ENCODE data around the gene RIMBP2. TPM values are rescaled to one million over a fixed set of nuclear protein-coding genes. Genes with fewer than 3 reads are reported as not detected.

The RIMBP2 gene
- total RNA-seq, 3 donors from 2014 or later, result 2.3 to 5.9 (median 5.4) TPM

GRCh38 chr12:130398100-130398848 lies 317.8 kb downstream of the RIMBP2 start:
- no peaks in the 10 kb centered on the region for H3K36me3 ChIP-seq (ENCODE audit: low read depth)
- no peaks in the 10 kb centered on the region for H3K9me3 ChIP-seq
- H3K4me3 ChIP-seq, result no peak overlapping the region
- H3K4me1 ChIP-seq (ENCODE audit: low read depth), result no peaks in the 10 kb centered on the region
- TF ChIP-seq, protein P1, sequence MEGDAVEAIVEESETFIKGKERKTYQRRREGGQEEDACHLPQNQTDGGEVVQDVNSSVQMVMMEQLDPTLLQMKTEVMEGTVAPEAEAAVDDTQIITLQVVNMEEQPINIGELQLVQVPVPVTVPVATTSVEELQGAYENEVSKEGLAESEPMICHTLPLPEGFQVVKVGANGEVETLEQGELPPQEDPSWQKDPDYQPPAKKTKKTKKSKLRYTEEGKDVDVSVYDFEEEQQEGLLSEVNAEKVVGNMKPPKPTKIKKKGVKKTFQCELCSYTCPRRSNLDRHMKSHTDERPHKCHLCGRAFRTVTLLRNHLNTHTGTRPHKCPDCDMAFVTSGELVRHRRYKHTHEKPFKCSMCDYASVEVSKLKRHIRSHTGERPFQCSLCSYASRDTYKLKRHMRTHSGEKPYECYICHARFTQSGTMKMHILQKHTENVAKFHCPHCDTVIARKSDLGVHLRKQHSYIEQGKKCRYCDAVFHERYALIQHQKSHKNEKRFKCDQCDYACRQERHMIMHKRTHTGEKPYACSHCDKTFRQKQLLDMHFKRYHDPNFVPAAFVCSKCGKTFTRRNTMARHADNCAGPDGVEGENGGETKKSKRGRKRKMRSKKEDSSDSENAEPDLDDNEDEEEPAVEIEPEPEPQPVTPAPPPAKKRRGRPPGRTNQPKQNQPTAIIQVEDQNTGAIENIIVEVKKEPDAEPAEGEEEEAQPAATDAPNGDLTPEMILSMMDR (IDR thresholded peaks at IDR 0.05), result no peak
- intact Hi-C loops (cut with DNase I, micrococcal nuclease), result no loop called here
- DNase-seq (no peak), ATAC-seq (no peak)

- intact Hi-C loops (cut with DNase I, micrococcal nuclease), result no loop called here
- DNase-seq (no peak), ATAC-seq (no peak)
- TF ChIP-seq, protein P1 (IDR thresholded peaks at IDR 0.05), result no peak
- Histone ChIP-seq H3K4me1 (ENCODE audit: low read depth) (no peaks in the 10 kb centered on the region), H3K36me3 (ENCODE audit: low read depth) (no peaks in the 10 kb centered on the region), H3K9me3 (no peaks in the 10 kb centered on the region), H3K4me3 (no peak overlapping the region)
Measured at GRCh38 chr12:130396667-130397066, 319.4 kb downstream of the RIMBP2 start.

- Histone ChIP-seq H3K9me3 (no peaks in the 10 kb centered on the region), H3K36me3 (ENCODE audit: low read depth) (no peaks in the 10 kb centered on the region), H3K4me3 (no peak overlapping the region), H3K4me1 (ENCODE audit: low read depth) (no peaks in the 10 kb centered on the region)
- intact Hi-C loops (cut with DNase I, micrococcal nuclease), result no loop called here
- ATAC-seq (no peak), DNase-seq (no peak)
- TF ChIP-seq, protein P1 (IDR thresholded peaks at IDR 0.05), result no peak
Measured at GRCh38 chr12:130394906-130395305, 321.2 kb downstream of the RIMBP2 start.

DNA sequence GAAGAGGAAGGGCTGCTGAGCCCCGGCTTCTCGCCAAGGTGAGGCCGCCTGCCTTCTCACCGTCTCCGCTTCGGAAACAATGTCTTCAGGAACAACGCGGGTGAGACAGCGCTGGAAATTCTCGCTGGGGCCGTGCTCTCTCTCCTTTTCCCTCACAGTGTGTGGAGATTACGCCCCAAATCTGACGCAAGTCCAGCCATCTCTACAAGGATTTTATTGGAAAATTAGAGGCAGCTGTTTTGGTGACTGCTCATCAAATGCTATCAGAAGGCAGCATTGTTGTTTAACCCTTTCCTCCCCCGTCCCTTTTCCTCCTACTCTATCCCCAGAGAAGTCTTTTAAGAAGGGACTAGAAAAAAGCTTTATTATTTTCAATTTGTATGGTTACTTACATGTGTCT lies 324.9 kb downstream of the RIMBP2 start:
- no peaks in the 10 kb centered on the region for H3K9me3 ChIP-seq
- intact Hi-C loops (cut with DNase I, micrococcal nuclease), result no loop called here
- DNase-seq, result no peak
- TF ChIP-seq, protein P1 (IDR thresholded peaks at IDR 0.05), result no peak
- H3K4me1 ChIP-seq (ENCODE audit: low read depth), result no peaks in the 10 kb centered on the region
- no peak for ATAC-seq
- no peak overlapping the region for H3K4me3 ChIP-seq
- no peaks in the 10 kb centered on the region for H3K36me3 ChIP-seq (ENCODE audit: low read depth)

DNA sequence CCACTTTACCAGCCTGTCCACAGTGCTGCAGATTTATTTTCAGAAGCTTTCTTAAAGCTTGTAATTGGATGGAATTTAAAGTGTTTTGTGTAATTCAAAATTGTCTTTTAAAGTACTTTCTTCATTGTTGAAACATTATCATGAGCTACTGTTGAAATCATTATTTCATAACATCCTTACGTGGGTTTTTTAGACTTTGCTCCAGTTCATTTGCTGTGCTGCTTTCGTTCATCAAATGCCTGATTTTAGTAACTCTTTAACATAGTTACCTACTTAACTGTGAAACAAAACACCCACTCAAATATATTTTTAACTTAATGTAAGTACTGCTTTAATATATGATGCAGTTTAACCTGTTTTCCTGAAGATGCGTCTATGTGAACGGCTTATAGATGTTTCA lies 330.9 kb downstream of the RIMBP2 start:
- Histone ChIP-seq H3K4me1 (ENCODE audit: low read depth) (no peaks in the 10 kb centered on the region), H3K4me3 (no peak overlapping the region), H3K9me3 (no peaks in the 10 kb centered on the region), H3K36me3 (ENCODE audit: low read depth) (no peaks in the 10 kb centered on the region)
- ATAC-seq, result no peak
- TF ChIP-seq, protein P1 (IDR thresholded peaks at IDR 0.05), result no peak
- intact Hi-C loops (cut with DNase I, micrococcal nuclease), result no loop called here
- no peak for DNase-seq

Measured in mucosa of descending colon (tissue), 3 donors.